Tibial artery (tissue), 4 donors: ENCODE measurements around the gene ZNF587B.
"Not testable (repeated sequence)": the region's sequence is repeated elsewhere in the genome, so short reads cannot be mapped to it uniquely, and the experiment has no call there.

Experiments
- DNase-seq, 2 donors: peaks; one replicate each; pipeline ENCODE4 v3.0.0-alpha.2; 2019
- H3K27ac ChIP-seq, 2 donors: fragments of 200-600 bp; sonication (generic) in 1 of 2; 1 replicate in 1 of 2; 2 replicates in 1 of 2; pipeline ENCODE4 v1.5.1; 2018 to 2019; ENCODE audit warnings: mild to moderate bottlenecking in 1 of 2
- H3K27me3 ChIP-seq, 2 donors: fragments of 200-600 bp; sonication (generic) in 1 of 2; one replicate each; pipeline versions ENCODE4 v1.5.1 to v1.6.0; 2016 to 2019
- H3K36me3 ChIP-seq, 3 donors: fragments of 200-600 bp; sonication (generic) in 2 of 3; one replicate each; pipeline ENCODE4 v1.5.1; 2016 to 2019; ENCODE audit warnings: mild to moderate bottlenecking in 2 of 3
- H3K4me1 ChIP-seq, 4 donors: fragments of 200-600 bp; sonication (generic) in 2 of 4; 1 replicate in 3 of 4; 2 replicates in 1 of 4; pipeline ENCODE4 v1.5.1; 2016 to 2019
- H3K4me3 ChIP-seq, 2 donors: fragments of 200-600 bp; sonication (generic) in 1 of 2; 1 replicate in 1 of 2; 2 replicates in 1 of 2; pipeline ENCODE4 v1.5.1; 2018 to 2019; ENCODE audit warnings: mild to moderate bottlenecking in 2 of 2
- H3K9me3 ChIP-seq, 3 donors: fragments of 200-600 bp; sonication (generic) in 1 of 3; one replicate each; pipeline ENCODE4 v1.5.1; 2016 to 2019
- intact Hi-C: fragments of 100-400 bp; cut with DNase I; formaldehyde crosslinking; loops from one replicate; pipeline ENCODE4 v1.15.0; 2023; ENCODE audit warnings: low total_unique reads
- TF ChIP-seq, protein P1 (sequence below), 2 experiments: fragments of 200-600 bp in 1 of 2; fragments of 450-650 bp in 1 of 2; IDR thresholded peaks; one replicate each; pipeline ENCODE4 v1.5.1; 2017 to 2019; ENCODE audit warnings: antibody characterized with exemption in 2 of 2, mild to moderate bottlenecking in 1 of 2, moderate library complexity in 1 of 2

The ZNF587B gene

DNA sequence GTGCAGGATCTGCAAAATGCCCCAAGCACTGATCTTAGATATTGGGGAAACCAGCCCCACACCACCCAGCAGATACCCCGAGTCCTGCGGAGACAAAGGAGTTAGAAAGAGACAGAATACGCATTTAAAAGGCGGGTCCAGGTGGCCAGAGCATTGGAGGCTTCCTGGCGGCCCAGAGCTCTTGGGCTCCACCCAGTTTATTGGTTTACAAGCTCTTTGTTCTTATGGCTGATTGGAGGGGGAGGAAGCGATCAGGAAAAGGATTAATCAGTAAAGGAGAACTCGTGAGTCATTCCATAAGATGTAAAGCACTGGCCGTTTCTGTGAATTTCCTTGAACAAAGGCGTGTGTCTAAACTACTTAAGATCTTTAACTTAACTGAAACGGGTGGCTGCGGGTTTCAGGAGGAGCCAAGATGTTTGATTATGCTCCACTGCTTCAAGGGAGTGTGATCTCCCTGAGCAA lies 20.5 kb downstream of the ZNF587B start:
- Histone ChIP-seq H3K9me3 (peaks cover 0 to 33% (median 0%) of the 10 kb centered on the region in 3 donors), H3K4me1 (peaks cover 0 to 13% (median 9%) of the 10 kb centered on the region in 4 donors), H3K4me3 (peak overlapping the region; percentile 67 to 69), H3K27ac (no peak overlapping the region), H3K36me3 (peaks cover 27 to 36% (median 36%) of the 10 kb centered on the region in 3 donors), H3K27me3 (no peaks in the 10 kb centered on the region)
- TF ChIP-seq, protein P1, sequence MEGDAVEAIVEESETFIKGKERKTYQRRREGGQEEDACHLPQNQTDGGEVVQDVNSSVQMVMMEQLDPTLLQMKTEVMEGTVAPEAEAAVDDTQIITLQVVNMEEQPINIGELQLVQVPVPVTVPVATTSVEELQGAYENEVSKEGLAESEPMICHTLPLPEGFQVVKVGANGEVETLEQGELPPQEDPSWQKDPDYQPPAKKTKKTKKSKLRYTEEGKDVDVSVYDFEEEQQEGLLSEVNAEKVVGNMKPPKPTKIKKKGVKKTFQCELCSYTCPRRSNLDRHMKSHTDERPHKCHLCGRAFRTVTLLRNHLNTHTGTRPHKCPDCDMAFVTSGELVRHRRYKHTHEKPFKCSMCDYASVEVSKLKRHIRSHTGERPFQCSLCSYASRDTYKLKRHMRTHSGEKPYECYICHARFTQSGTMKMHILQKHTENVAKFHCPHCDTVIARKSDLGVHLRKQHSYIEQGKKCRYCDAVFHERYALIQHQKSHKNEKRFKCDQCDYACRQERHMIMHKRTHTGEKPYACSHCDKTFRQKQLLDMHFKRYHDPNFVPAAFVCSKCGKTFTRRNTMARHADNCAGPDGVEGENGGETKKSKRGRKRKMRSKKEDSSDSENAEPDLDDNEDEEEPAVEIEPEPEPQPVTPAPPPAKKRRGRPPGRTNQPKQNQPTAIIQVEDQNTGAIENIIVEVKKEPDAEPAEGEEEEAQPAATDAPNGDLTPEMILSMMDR (IDR thresholded peaks at IDR 0.05): no peak
- intact Hi-C loops: no loop called here
- DNase-seq: no peak

DNA sequence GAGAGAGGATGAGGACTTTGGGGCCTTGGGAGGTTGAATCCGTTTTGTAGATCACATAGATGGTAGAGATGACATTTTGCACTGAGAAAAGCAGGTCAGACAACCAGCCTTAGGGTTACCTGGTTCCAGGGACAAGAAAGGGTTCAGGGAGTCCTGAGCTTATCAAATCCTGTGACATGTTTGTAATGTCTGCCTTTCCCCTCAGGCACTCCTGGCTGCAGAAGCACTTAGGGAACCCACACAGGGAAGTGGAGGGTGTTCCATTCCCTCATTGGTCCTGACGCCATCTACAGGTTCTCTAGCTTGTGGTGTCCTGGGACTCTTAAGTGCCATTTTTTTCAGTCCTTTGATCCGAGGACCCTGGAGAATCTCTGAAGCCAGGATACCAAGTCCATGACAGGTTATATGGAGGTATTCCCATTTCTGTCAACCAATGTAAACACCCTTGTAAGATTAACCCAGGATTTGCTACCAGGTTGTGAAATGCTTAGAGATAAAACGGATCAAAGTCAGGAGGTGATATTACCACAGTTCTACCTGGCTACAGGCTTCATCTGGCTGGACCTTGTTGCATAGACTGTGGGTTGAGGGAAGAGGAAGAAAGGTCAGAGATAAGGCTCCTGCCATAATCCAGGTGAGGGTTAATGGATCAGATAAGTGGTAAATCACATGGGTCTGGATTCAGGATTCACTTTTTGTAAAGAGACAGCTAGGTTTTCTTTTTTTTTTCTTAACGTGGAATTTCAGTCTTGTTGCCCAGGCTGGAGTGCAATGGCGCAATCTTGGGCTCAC lies 21.9 kb downstream of the ZNF587B start:
- intact Hi-C loops, H3K27me3 ChIP-seq, H3K27ac ChIP-seq, DNase-seq, H3K4me3 ChIP-seq: not testable (repeated sequence)
- H3K4me1 ChIP-seq: peaks cover 0 to 13% (median 9%) of the 10 kb centered on the region in 4 donors
- H3K9me3 ChIP-seq: peaks cover 0 to 47% (median 4%) of the 10 kb centered on the region in 3 donors
- peaks cover 41 to 46% (median 44%) of the 10 kb centered on the region in 3 donors for H3K36me3 ChIP-seq

DNA sequence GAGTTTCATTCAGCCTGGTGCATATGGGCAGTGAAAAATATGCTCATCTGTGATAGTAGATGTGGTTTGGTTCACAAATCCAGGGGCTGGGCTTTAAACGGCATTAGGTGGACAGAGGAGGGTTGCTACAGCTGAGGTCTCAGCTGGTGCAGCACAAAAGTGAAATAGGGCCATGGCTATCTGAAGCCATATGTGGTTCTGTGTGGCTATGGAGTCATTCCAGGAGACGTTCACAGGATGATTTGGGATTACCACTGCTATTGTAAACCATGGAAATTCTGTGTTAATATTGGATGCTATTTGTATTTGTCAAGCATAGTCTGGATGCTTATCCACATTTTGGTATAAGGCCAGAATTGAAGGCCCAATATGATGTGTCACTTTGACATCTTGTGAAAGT lies 24.0 kb downstream of the ZNF587B start:
- H3K36me3 ChIP-seq: peaks cover 60 to 67% (median 63%) of the 10 kb centered on the region in 3 donors
- intact Hi-C loops, DNase-seq, H3K4me3 ChIP-seq, H3K27ac ChIP-seq, H3K27me3 ChIP-seq: not testable (repeated sequence)
- peaks cover 0 to 64% (median 11%) of the 10 kb centered on the region in 3 donors for H3K9me3 ChIP-seq
- peaks cover 0 to 13% (median 9%) of the 10 kb centered on the region in 4 donors for H3K4me1 ChIP-seq

DNA sequence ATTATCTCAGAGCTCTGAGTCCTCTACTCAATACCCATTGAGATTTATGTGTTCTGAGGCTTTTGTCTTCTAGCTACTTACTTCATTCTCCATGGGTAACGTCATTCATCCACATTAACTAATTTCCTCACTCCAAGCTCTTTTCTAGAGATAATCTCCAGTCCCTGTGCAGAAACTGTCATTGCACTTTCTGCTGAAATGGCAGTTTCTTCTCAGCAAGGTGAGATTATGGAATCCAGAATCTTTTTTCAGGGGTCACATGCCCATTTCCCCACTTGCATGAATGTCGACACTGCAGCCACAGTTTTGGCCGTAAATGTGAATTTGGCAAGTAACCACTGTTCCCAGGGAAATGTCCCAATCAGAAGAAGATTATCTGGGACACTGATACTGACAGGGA lies 32.3 kb downstream of the ZNF587B start:
- Histone ChIP-seq H3K36me3 (peaks cover 98 to 99% (median 98%) of the 10 kb centered on the region in 3 donors), H3K9me3 (peaks cover 0 to 97% (median 66%) of the 10 kb centered on the region in 3 donors)
- intact Hi-C loops, H3K4me1 ChIP-seq, H3K27me3 ChIP-seq, H3K4me3 ChIP-seq, DNase-seq, H3K27ac ChIP-seq: not testable (repeated sequence)

DNA sequence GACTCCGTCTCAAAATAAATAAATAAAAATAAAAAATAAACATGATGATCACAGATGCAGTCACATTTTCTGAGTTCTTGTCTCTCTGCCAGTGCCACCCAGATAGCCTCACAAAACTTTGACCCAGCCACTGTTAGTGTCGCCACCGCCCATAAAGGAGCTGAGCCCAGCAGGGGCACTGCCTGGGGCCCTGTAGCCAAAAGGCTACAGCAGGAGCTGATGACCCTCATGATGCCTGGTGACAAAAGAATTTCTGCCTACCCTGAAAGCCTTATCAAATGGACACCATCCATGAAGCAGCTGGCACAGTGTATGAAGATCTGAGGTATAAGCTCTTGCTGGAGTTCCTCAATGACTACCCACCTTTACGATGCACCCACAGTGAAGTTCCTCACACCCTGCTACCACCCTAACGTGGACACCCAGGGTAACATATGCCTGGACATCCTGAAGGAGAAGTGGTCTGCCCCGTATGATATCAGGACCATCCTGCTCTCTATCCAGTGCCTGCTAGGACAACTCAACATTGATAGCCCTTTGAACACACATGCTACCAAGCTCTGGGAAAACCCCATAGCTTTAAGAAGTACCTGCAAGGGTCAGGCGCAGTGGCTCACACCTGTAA lies 37.9 kb downstream of the ZNF587B start:
- Histone ChIP-seq H3K4me3 (no peak overlapping the region), H3K36me3 (peaks cover 58 to 74% (median 74%) of the 10 kb centered on the region in 3 donors), H3K9me3 (peaks cover 11 to 98% (median 76%) of the 10 kb centered on the region in 3 donors), H3K27ac (no peak overlapping the region), H3K4me1 (no peaks in the 10 kb centered on the region), H3K27me3 (no peaks in the 10 kb centered on the region)
- DNase-seq: no peak
- TF ChIP-seq, protein P1 (IDR thresholded peaks at IDR 0.05): no peak
- intact Hi-C loops: no loop called here

DNA sequence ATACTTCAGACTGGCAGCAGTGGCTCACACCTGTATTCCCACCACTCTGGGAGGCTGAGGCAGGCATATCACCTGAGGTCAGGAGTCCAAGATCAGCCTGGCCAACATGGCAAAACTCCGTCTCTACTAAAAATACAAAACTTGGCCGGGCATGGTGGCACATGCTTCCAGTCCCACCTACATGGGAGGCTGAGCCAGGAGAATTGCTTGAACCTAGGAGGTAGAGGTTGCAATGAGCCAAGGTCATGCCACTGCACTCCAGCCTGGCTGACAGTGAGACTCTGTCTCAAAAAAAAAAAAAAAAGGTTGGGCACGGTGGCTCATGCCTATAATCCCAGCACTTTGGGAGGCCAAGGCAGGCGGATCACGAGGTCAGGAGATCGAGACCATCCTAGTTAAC lies 39.6 kb downstream of the ZNF587B start:
- peaks cover 41 to 67% (median 64%) of the 10 kb centered on the region in 3 donors for H3K36me3 ChIP-seq

DNA sequence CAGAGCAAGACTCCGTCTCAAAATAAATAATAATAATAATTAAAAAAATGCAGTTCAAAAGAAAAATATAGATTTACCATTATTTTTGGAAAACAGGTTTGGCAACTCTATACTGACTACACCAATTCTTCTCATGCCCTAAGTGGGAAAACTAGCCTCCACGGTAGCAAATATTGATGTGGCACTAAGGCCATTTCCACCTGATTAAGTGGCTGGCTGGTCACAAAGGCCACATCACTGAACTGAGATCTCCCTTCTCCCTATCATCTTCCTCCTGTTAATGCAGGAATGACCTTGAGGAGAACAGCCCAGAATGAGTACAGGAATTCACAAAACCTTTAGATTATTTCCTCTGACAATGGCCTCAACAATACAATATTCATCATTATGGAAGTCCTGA lies 40.1 kb downstream of the ZNF587B start:
- H3K9me3 ChIP-seq: peaks cover 20 to 97% (median 84%) of the 10 kb centered on the region in 3 donors
- intact Hi-C loops: no loop called here

More for the DNA sequence above, 39.6 kb downstream of the ZNF587B start:
- H3K9me3 ChIP-seq: peaks cover 20 to 100% (median 85%) of the 10 kb centered on the region in 3 donors
- H3K27me3 ChIP-seq, DNase-seq, H3K4me1 ChIP-seq, H3K4me3 ChIP-seq, H3K27ac ChIP-seq, intact Hi-C loops: not testable (repeated sequence)

More for the DNA sequence above, 40.1 kb downstream of the ZNF587B start:
- peaks cover 36 to 63% (median 59%) of the 10 kb centered on the region in 3 donors for H3K36me3 ChIP-seq
- DNase-seq: no peak
- no peak overlapping the region for H3K4me3 ChIP-seq
- TF ChIP-seq, protein P1 (IDR thresholded peaks at IDR 0.05): no peak
- no peaks in the 10 kb centered on the region for H3K27me3 ChIP-seq
- H3K27ac ChIP-seq: no peak overlapping the region
- H3K4me1 ChIP-seq: no peaks in the 10 kb centered on the region
